Effector CD8-positive, alpha-beta T cell (primary cell): ENCODE data around the gene SCG2.

Experiments used
- DNase-seq: peaks from one replicate; lab custom pipeline; 2025; lab: John Stamatoyannopoulos, UW

SCG2 gene

GRCh38 chr2:223580951-223581350, 21.2 kb downstream of the SCG2 start:
- DNase-seq, result no peak

GRCh38 chr2:223578846-223579245, 23.3 kb downstream of the SCG2 start:
- no peak for DNase-seq

GRCh38 chr2:223576873-223577272, 25.3 kb downstream of the SCG2 start:
- no peak for DNase-seq

GRCh38 chr2:223570784-223571183, 31.4 kb downstream of the SCG2 start:
- DNase-seq, result no peak

GRCh38 chr2:223566396-223566795, 35.8 kb downstream of the SCG2 start:
- no peak for DNase-seq

GRCh38 chr2:223563462-223563861, 38.7 kb downstream of the SCG2 start:
- DNase-seq, result no peak

- DNase-seq, result no peak
Measured at GRCh38 chr2:223562078-223562477, 40.1 kb downstream of the SCG2 start.

GRCh38 chr2:223560749-223561435, 41.3 kb downstream of the SCG2 start:
- no peak for DNase-seq

GRCh38 chr2:223558970-223559369, 43.2 kb downstream of the SCG2 start:
- no peak for DNase-seq

- DNase-seq, result no peak
Measured at GRCh38 chr2:223554923-223555322, 47.2 kb downstream of the SCG2 start.

- no peak for DNase-seq
Measured at GRCh38 chr2:223549215-223549614, 52.9 kb downstream of the SCG2 start.

- no peak for DNase-seq
Measured at GRCh38 chr2:223548194-223548593, 54.0 kb downstream of the SCG2 start.
